Keratinocyte (primary cell): ENCODE measurements around the gene SHISA5. TPM values are rescaled to one million over a fixed set of nuclear protein-coding genes. Genes with fewer than 3 reads are reported as not detected.

ENCODE experiments used
- DNase-seq: peaks from one replicate; pipeline ENCODE4 v3.0.0-alpha.2; 2011; ENCODE audit warnings: low read depth, missing footprints, low spot score
- FAIRE-seq: peaks from 2 replicates; lab custom pipeline; 2011; peaks lifted over from hg19 to GRCh38; lab: Jason Lieb, UNC
- H2AFZ ChIP-seq: 2 replicates; pipeline ENCODE4 v1.6.0; 2012; ENCODE audit warnings: low read length, control low read depth, inconsistent platforms; ENCODE audit not compliant: control insufficient read depth
- H3K27ac ChIP-seq: 2 replicates; pipeline ENCODE4 v1.5.1; 2011; ENCODE audit warnings: low read length; ENCODE audit not compliant: control insufficient read depth, insufficient read depth
- H3K27me3 ChIP-seq: 3 replicates; pipeline ENCODE4 v1.6.0; 2011; ENCODE audit warnings: low read length; ENCODE audit not compliant: control insufficient read depth, insufficient read depth; ENCODE audit errors: extremely low read depth
- H3K36me3 ChIP-seq, 2 experiments: 2 replicates in 1 of 2; 3 replicates in 1 of 2; pipeline ENCODE4 v1.5.1; 2011; ENCODE audit warnings: low read length in 2 of 2, mild to moderate bottlenecking in 1 of 2; ENCODE audit not compliant: control insufficient read depth in 2 of 2, insufficient read depth in 2 of 2; ENCODE audit errors: extremely low read depth in 1 of 2
- H3K4me1 ChIP-seq: 3 replicates; pipeline ENCODE4 v1.5.1; 2011; ENCODE audit warnings: low read length; ENCODE audit not compliant: control insufficient read depth, insufficient read depth; ENCODE audit errors: extremely low read depth
- H3K4me2 ChIP-seq: 3 replicates; pipeline ENCODE4 v1.6.0; 2011; ENCODE audit warnings: low read depth, low read length; ENCODE audit not compliant: control insufficient read depth, insufficient read depth; ENCODE audit errors: extremely low read depth
- H3K4me3 ChIP-seq, 3 experiments: fragments of 200-600 bp in 1 of 3; sonication (generic) in 1 of 3; 2 replicates in 2 of 3; 3 replicates in 1 of 3; pipeline ENCODE4 v1.5.1; 2011 to 2016; ENCODE audit warnings: low read length in 3 of 3, mild to moderate bottlenecking in 3 of 3, control low read depth in 2 of 3, inconsistent platforms in 1 of 3, low read depth in 1 of 3, mixed read lengths in 1 of 3, mixed run types in 1 of 3, moderate library complexity in 1 of 3; ENCODE audit not compliant: control insufficient read depth in 2 of 3, insufficient read depth in 2 of 3; ENCODE audit errors: extremely low read depth in 1 of 3
- H3K79me2 ChIP-seq: 2 replicates; pipeline ENCODE4 v1.6.0; 2012; ENCODE audit warnings: low read length; ENCODE audit not compliant: control insufficient read depth, insufficient read depth
- H3K9ac ChIP-seq: 3 replicates; pipeline ENCODE4 v1.6.0; 2011; ENCODE audit warnings: low read length; ENCODE audit not compliant: control insufficient read depth, insufficient read depth; ENCODE audit errors: extremely low read depth
- H3K9me1 ChIP-seq: 3 replicates; pipeline ENCODE4 v1.6.0; 2011; ENCODE audit warnings: low read length; ENCODE audit not compliant: control insufficient read depth, insufficient read depth; ENCODE audit errors: extremely low read depth
- H3K9me3 ChIP-seq: 2 replicates; pipeline ENCODE4 v1.5.1; 2012; ENCODE audit warnings: low read depth, low read length; ENCODE audit not compliant: control insufficient read depth
- H4K20me1 ChIP-seq: 3 replicates; pipeline ENCODE4 v1.6.0; 2011; ENCODE audit warnings: low read length; ENCODE audit not compliant: control insufficient read depth, insufficient read depth; ENCODE audit errors: extremely low read depth
- CTCF ChIP-seq, 3 experiments: IDR thresholded peaks in 1 of 3; conservative IDR thresholded peaks in 1 of 3; optimal IDR thresholded peaks in 1 of 3; 2 replicates in 2 of 3; 3 replicates in 1 of 3; pipeline versions ENCODE3 to v1.5.1; 2011; ENCODE audit warnings: low read length in 3 of 3, mild to moderate bottlenecking in 3 of 3, moderate library complexity in 2 of 3, control low read depth in 1 of 3, inconsistent platforms in 1 of 3; ENCODE audit not compliant: insufficient read depth in 2 of 3; ENCODE audit errors: extremely low read depth in 1 of 3
- EZH2 ChIP-seq: IDR thresholded peaks from one replicate; pipeline ENCODE4 v1.6.1; 2012; ENCODE audit warnings: inconsistent platforms, mild to moderate bottlenecking, low read length, moderate library complexity
- dilution Hi-C: fragments of 300-500 bp; cut with MboI; formaldehyde crosslinking; loops from one replicate; pipeline ENCODE4 v1.7.0; 2020; ENCODE audit warnings: low sequenced_read_pairs; ENCODE audit not compliant: extremely low pct_ligation_motif_present
- polyA plus RNA-seq, 5 experiments: library from polyadenylated mRNA; depleted of rRNA in 3 of 5; stranded (reverse) in 3 of 5; stranded (forward) in 1 of 5; unstranded in 1 of 5; fragments of >200 nt; gene quantifications; 1 replicate in 1 of 5; 2 replicates in 3 of 5; 3 replicates in 1 of 5; pipeline versions ENCODE4 v1.2.1 to v1.2.3, GENCODE V29; 2011 to 2012; ENCODE audit warnings: missing spikeins in 2 of 5, low read depth in 1 of 5, low replicate concordance in 1 of 5

Gene SHISA5
- polyA plus RNA-seq, 1 donor (not counting 4 experiments of a cell fraction or from before 2014, with no cell fraction given), result 94.4 TPM

- dilution Hi-C loops, result loop anchor here (25.0 kb wide), 1 partner anchor 167 kb away; no protein-coding TSS in a partner anchor
- H3K4me1 ChIP-seq, result peaks cover 80% of the 10 kb centered on the region
- peak overlapping the region; percentile 83 for H3K27ac ChIP-seq
- no peak for TF ChIP-seq CTCF (optimal IDR thresholded peaks at IDR 0.05 in 1 of 3, IDR thresholded peaks at IDR 0.05 in 1 of 3, conservative IDR thresholded peaks at IDR 0.05 in 1 of 3; ENCODE audit: extremely low read depth in 1 of 3, insufficient read depth in 2 of 3, low read length in 3 of 3)
- TF ChIP-seq EZH2, result no peak
- no peaks in the 10 kb centered on the region for H3K9me3 ChIP-seq
- peaks cover 47% of the 10 kb centered on the region for H3K79me2 ChIP-seq
- H3K36me3 ChIP-seq, result peaks cover 9 to 31% of the 10 kb centered on the region in 2 experiments
- H3K27me3 ChIP-seq, result no peaks in the 10 kb centered on the region
- DNase-seq (no peak), FAIRE-seq (no peak)
- H3K4me2 ChIP-seq, result peak overlapping the region; percentile 99
- H4K20me1 ChIP-seq, result peaks cover 11% of the 10 kb centered on the region
- H3K9ac ChIP-seq, result peak overlapping the region; percentile 79
- no peaks in the 10 kb centered on the region for H3K9me1 ChIP-seq
- H3K4me3 ChIP-seq, result peak overlapping the region; percentile 63 to 67 (median 66)
- peak overlapping the region; percentile 34 for H2AFZ ChIP-seq
Observed at GRCh38 chr3:48429317-48429959, 74.5 kb downstream of the SHISA5 start.

GRCh38 chr3:48428572-48429316 lies 75.2 kb downstream of the SHISA5 start:
- dilution Hi-C loops, result loop anchor here (25.0 kb wide), 1 partner anchor 166 kb away; no protein-coding TSS in a partner anchor
- Histone ChIP-seq H3K4me2 (peak overlapping the region; percentile 99), H3K27me3 (no peaks in the 10 kb centered on the region), H3K9me3 (no peaks in the 10 kb centered on the region), H3K27ac (peak overlapping the region; percentile 83), H3K9me1 (no peaks in the 10 kb centered on the region), H4K20me1 (peaks cover 11% of the 10 kb centered on the region), H3K36me3 (peaks cover 11 to 29% of the 10 kb centered on the region in 2 experiments), H3K9ac (peak overlapping the region; percentile 79), H2AFZ (no peak overlapping the region), H3K79me2 (peaks cover 54% of the 10 kb centered on the region), H3K4me1 (peaks cover 73% of the 10 kb centered on the region), H3K4me3 (peak overlapping the region; percentile 63 to 67 (median 66))
- FAIRE-seq, result no peak
- DNase-seq, result no peak
- TF ChIP-seq CTCF (optimal IDR thresholded peaks at IDR 0.05 in 1 of 3, IDR thresholded peaks at IDR 0.05 in 1 of 3, conservative IDR thresholded peaks at IDR 0.05 in 1 of 3; ENCODE audit: extremely low read depth in 1 of 3, insufficient read depth in 2 of 3, low read length in 3 of 3), result no peak
